Ovary (tissue), 9 donors: ENCODE data around the gene NAA80. TPM values are rescaled to one million over a fixed set of nuclear protein-coding genes. Genes with fewer than 3 reads are reported as not detected.

Experiments used
- DNase-seq, 5 donors: peaks; one replicate each; pipeline ENCODE4 v3.0.0-alpha.2; 2019 to 2020
- H3K27ac ChIP-seq, 2 donors: fragments of 200-600 bp; one replicate each; pipeline versions ENCODE4 v1.5.1 to v1.8.0; 2019 to 2022
- H3K27me3 ChIP-seq: fragments of 200-600 bp; one replicate; pipeline ENCODE4 v1.8.0; 2022
- H3K36me3 ChIP-seq: fragments of 200-600 bp; sonication (generic); one replicate; pipeline ENCODE4 v1.5.1; 2019
- H3K4me1 ChIP-seq: one replicate; pipeline ENCODE4 v1.8.1; 2013; ENCODE audit warnings: mild to moderate bottlenecking, moderate library complexity; ENCODE audit not compliant: insufficient read depth
- H3K4me3 ChIP-seq: fragments of 200-600 bp; sonication (generic); one replicate; pipeline ENCODE4 v1.5.1; 2017
- H3K9me3 ChIP-seq, 2 donors: fragments of 200-600 bp in 1 of 2; sonication (generic) in 1 of 2; one replicate each; pipeline versions ENCODE4 v1.5.1 to v1.8.1; 2013 to 2019; ENCODE audit warnings: mild to moderate bottlenecking in 1 of 2, moderate library complexity in 1 of 2
- EP300 ChIP-seq: sonication (generic); formaldehyde crosslinking; IDR thresholded peaks from one replicate; pipeline ENCODE4 v1.6.1; 2017; ENCODE audit warnings: antibody characterized with exemption
- POLR2A ChIP-seq: fragments of 450-650 bp; IDR thresholded peaks from one replicate; pipeline ENCODE4 v1.6.1; 2017; ENCODE audit warnings: antibody characterized with exemption, mild to moderate bottlenecking, moderate library complexity
- WGBS, 3 donors: extraction: QIAGEN DNeasy Blood & Tissue Kit in 1 of 3; methylation state at CpG; one replicate each; pipeline versions ENCODE4 v1.1.5 to v1.1.7; 2013 to 2017; 5-methylcytosine and 5-hydroxymethylcytosine counted together
- intact Hi-C, 4 donors: fragments of 100-400 bp; cut with DNase I; formaldehyde crosslinking; loops; one replicate each; pipeline versions ENCODE4 v1.11.0 to v1.15.1; 2022 to 2023
- polyA plus RNA-seq, 2 donors: library from polyadenylated mRNA; stranded (reverse); fragments of 200-250 nt in 1 of 2; fragments of 350-450 nt in 1 of 2; fragmentation: Illumina TruSeq in 1 of 2; extraction: RNeasy Lipid Tissue Mini Kit (QIAGEN cat#74804) in 1 of 2; gene quantifications; one replicate each; pipeline ENCODE4 v1.2.3, GENCODE V29; 2013 to 2014
- total RNA-seq, 7 donors: library from RNA; depleted of rRNA in 2 of 7; stranded (reverse); fragments of >200 nt in 2 of 7; fragmentation: NEBNext Ultra II Directional in 3 of 7; extraction: Animal tissue kit (Norgen Biotek cat#: 25700) in 3 of 7; gene quantifications; one replicate each; pipeline versions ENCODE4 v1.1.0 to v1.2.4, GENCODE V29; 2016 to 2023
- TF ChIP-seq, protein P1 (sequence below), 3 donors: fragments of 450-650 bp in 2 of 3; fragments of 200-600 bp in 1 of 3; IDR thresholded peaks; one replicate each; pipeline versions ENCODE4 v1.5.1 to v1.8.0; 2016 to 2022; ENCODE audit warnings: antibody characterized with exemption in 3 of 3, mild to moderate bottlenecking in 1 of 3
- donor health status: DM: no; HTN: no; CAD: no; lungs with moderate emphysema.
- donor health status: DM: no; HTN: no; CAD: no.
- donor health status: Bipolar disorder and iron deficiency.
- donor health status: DM: yes; HTN: yes; CAD: no.
- donor health status: DM: no; HTN: no; CAD: no.
- donor health status: DM: yes; HTN: yes; CAD: no.

Gene NAA80
- total and polyA plus RNA-seq, 9 donors: 2.6 to 15.7 (median 11.5) TPM

DNA sequence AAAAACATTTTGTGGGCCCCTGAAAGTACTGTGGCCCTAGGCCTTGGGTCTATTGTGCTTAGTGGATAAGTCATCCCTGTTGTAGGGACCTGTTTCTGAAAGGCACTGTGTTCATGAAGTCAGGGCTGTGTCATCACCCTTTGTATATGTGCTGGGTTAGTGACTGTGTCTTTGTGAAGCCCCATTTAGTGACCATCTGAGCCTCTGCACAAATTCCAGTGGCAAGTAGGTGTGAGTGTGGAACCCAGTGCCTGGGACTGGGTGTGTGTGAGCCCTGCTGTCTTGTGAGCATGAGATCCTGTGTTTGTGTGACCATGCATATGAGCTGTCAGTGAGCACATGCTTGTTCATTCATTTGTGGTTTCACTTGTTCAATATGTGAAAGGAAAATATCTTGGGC is 5.4 kb upstream of the NAA80 start:
- no peaks in the 10 kb centered on the region for H3K36me3 ChIP-seq
- no peak for DNase-seq
- H3K27me3 ChIP-seq: no peaks in the 10 kb centered on the region
- no peak overlapping the region for H3K4me3 ChIP-seq
- H3K27ac ChIP-seq: no peak overlapping the region
- no peaks in the 10 kb centered on the region for H3K9me3 ChIP-seq
- H3K4me1 ChIP-seq: peaks cover 10% of the 10 kb centered on the region
- intact Hi-C loops: no loop called here
- TF ChIP-seq POLR2A: no peak
- TF ChIP-seq EP300: no peak
- TF ChIP-seq, protein P1, sequence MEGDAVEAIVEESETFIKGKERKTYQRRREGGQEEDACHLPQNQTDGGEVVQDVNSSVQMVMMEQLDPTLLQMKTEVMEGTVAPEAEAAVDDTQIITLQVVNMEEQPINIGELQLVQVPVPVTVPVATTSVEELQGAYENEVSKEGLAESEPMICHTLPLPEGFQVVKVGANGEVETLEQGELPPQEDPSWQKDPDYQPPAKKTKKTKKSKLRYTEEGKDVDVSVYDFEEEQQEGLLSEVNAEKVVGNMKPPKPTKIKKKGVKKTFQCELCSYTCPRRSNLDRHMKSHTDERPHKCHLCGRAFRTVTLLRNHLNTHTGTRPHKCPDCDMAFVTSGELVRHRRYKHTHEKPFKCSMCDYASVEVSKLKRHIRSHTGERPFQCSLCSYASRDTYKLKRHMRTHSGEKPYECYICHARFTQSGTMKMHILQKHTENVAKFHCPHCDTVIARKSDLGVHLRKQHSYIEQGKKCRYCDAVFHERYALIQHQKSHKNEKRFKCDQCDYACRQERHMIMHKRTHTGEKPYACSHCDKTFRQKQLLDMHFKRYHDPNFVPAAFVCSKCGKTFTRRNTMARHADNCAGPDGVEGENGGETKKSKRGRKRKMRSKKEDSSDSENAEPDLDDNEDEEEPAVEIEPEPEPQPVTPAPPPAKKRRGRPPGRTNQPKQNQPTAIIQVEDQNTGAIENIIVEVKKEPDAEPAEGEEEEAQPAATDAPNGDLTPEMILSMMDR (IDR thresholded peaks at IDR 0.05): no peak

DNA sequence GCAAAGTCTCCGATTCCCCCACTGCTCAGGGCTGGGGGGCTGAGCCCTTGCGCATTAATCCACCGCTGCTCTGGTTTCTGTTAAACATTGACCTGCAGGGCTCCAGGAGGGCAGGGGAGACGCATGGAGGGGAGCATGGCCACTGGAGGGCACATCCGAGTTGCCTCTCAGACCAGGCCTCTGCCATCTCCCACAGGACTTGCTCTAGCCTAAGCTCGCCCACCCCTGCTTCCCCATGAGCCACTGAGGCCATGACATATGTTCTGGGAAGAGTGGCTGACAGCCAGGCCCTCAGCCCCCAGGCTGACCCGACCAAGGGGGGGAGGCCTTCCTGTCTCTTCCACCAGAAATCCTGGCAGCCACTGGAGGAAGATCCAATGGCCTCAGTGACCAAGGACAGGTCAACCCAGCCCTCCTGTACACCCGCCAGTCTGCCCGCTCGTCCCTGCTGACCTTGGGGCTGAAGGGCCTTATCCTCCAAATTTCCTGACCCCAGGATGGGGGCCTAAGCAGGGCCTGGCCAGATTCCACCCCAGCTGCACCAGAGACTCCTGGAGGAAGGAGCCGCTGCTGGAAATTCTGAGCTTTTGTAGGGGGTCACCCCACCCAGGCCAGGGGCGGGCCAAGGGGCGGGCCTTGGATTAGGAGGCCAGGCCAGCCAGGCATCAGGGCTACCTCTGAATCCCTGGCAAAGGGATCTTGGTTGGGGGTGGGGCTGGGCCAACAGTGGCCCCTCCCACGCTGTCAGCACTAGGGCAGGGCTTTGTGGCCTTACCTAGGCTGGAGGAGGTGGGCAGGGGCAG is 4.0 kb upstream of the NAA80 start, which contains the start of gene HYAL1:
Gene HYAL1, minus strand, starts transcription at position 562 of the 803 bp plus-strand sequence. CDS start 618 bp downstream, outside the sequence.
- H3K9me3 ChIP-seq: no peaks in the 10 kb centered on the region
- no peaks in the 10 kb centered on the region for H3K36me3 ChIP-seq
- WGBS, 3 donors: 48 to 54% (median 53%) methylated on average over 12 to 14 of the region's 14 CpGs
- H3K27ac ChIP-seq: peak within 1 kb of the TSS; percentile 45 to 60
- intact Hi-C loops: loop anchor here in 1 of 4 donors (2.0 kb wide), 1 partner anchor 18 kb away; no protein-coding TSS in a partner anchor
- peaks cover 13% of the 10 kb centered on the region for H3K4me1 ChIP-seq
- no peaks in the 10 kb centered on the region for H3K27me3 ChIP-seq
- no peak within 1 kb of the TSS for H3K4me3 ChIP-seq
- TF ChIP-seq EP300: no peak
- TF ChIP-seq, protein P1 (IDR thresholded peaks at IDR 0.05): no peak
- no peak for TF ChIP-seq POLR2A
- peak; percentile 63 to 80 (median 69) for DNase-seq

DNA sequence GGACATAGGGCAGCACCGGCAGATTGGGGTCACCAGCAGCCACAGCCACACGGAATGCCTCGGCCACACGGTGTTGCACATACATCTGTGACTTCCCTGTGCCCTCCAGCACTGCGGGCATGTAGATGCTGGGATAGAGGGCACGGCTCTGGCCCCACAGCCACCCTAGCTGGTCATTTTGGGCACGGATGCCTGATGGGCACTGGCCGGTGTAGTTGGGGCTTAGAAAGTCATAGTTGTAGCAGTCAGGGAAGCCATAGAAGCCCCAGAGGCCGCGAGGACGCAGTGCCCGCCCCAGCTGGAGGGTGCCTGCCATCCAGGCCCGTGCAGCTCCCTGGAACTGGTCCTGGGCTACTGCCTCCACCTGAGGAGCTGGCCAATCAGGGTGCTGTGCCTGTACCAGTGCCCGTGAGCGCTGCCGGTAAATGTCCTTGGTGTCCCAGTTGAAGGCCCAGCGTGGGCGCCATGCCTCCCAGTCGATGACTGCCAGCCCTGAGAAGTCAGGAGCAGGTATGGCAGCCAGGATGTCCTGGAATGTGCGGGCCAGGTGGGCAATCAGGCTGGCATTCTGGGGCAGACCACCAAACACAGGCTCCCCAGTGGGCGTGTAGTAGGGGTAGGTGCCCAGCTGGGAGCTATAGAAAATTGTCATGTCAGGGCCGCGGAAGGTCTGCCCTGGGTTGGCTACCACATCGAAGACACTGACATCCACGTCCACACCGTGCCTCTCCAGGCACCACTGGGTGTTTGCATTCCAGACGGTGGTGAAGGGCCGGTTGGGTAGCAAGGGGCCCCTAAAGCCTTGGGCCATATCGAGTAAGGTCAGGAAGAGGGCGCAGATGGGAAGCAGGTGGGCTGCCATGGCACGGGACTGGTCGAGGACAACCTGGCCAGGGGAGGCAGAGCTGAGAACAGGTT is 3.1 kb upstream of the NAA80 start:
- Histone ChIP-seq H3K36me3 (no peaks in the 10 kb centered on the region), H3K9me3 (no peaks in the 10 kb centered on the region), H3K27ac (peak overlapping the region; percentile 45 to 60), H3K4me3 (no peak overlapping the region), H3K4me1 (peaks cover 13% of the 10 kb centered on the region), H3K27me3 (no peaks in the 10 kb centered on the region)
- peak in 2 of 5 donors; percentile 47 to 49 for DNase-seq
- intact Hi-C loops: loop anchor here in 1 of 4 donors (2.0 kb wide), 1 partner anchor 18 kb away; no protein-coding TSS in a partner anchor
- 85 to 88% (median 87%) methylated on average over 32 of the region's 32 CpGs for WGBS, 3 donors
- TF ChIP-seq POLR2A: no peak
- TF ChIP-seq, protein P1 (IDR thresholded peaks at IDR 0.05): no peak
- no peak for TF ChIP-seq EP300

DNA sequence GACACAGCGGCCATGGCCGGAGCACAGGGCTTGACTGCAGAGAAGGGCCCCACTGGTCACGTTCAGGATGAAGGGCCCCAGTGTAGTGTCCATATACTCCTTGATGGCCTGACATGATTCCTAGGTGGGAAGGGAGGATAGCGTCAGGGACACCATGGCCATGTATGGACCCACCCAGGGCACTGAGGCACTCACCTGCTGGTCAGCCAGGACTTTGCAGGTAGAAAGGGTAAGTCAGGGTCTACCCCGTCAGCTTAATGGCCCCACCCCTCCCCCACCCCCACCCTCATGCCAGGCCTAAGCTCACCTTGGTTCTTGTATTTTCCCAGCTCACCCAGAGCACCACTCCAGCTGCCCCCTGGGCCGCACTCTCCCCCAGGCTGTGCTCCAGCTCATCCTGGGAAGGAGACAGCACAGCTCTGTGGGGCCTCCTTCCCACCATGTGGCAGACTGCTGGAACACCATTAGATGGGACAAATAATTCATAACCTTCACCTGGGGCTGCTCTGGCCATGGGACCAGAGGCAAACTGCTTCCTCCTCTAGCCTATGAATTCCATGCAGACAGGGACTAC is 1.6 kb upstream of the NAA80 start:
- DNase-seq: no peak
- H3K4me1 ChIP-seq: peaks cover 13% of the 10 kb centered on the region

More for the DNA sequence above, 1.6 kb upstream of the NAA80 start:
- TF ChIP-seq, protein P1 (IDR thresholded peaks at IDR 0.05): no peak
- TF ChIP-seq EP300 (no peak), POLR2A (no peak)
- Histone ChIP-seq H3K9me3 (no peaks in the 10 kb centered on the region), H3K36me3 (no peaks in the 10 kb centered on the region), H3K27ac (peak overlapping the region; percentile 9 to 68), H3K4me3 (no peak overlapping the region), H3K27me3 (no peaks in the 10 kb centered on the region)
- WGBS, 3 donors: 89 to 94% (median 89%) methylated on average over 6 of the region's 6 CpGs
- intact Hi-C loops: no loop called here
